ENCODE measurements around the gene ZNF575.

The ZNF575 gene

GRCh38 chr19:43575955-43576878, 43.2 kb downstream of the ZNF575 start:
- DNase-seq (ENCODE audit: low read depth, low spot score) = no peak
- ChIA-PET CTCF (interaction anchor here (1.0 to 2.7 kb wide), 4 partner anchors 18 to 21 kb away, joined by 3 to 21 read pairs (median 15); no protein-coding TSS in a partner anchor), POLR2A (no interaction called here)
- peak overlapping the region; percentile 92 for H3K4me3 ChIP-seq (ENCODE audit: low read depth, low read length)
- no peak for TF ChIP-seq CTCF (IDR thresholded peaks at IDR 0.05; ENCODE audit: insufficient read depth, low read length, missing control alignments)

DNA sequence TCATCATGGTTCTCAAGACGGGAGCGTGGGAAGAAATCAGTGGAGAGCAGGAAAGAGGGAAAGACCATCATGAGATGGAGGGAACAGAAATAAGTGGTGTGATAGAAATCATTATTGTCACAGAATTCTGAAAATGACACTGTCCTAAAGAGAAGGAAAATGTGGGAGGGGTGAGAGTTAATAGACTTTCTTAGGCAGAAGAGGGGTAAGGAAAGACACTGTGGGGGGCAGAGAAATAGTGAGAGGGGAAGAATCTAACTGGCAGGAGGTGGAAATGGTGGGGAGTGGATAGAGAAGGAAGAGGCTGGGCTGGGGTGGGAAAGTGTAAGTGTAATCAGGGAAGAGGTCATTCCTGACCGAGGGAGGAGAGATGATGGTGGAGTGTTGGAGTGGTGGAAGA, 45.8 kb downstream of the ZNF575 start:
- ChIA-PET CTCF (interaction anchor here (1.2 to 2.4 kb wide), 2 partner anchors 16 to 24 kb away, joined by 3 to 10 read pairs; no protein-coding TSS in a partner anchor), POLR2A (no interaction called here)
- no peak overlapping the region for H3K4me3 ChIP-seq (ENCODE audit: low read depth, low read length)
- TF ChIP-seq CTCF (IDR thresholded peaks at IDR 0.05; ENCODE audit: insufficient read depth, low read length, missing control alignments) = no peak
- DNase-seq (ENCODE audit: low read depth, low spot score) = no peak

DNA sequence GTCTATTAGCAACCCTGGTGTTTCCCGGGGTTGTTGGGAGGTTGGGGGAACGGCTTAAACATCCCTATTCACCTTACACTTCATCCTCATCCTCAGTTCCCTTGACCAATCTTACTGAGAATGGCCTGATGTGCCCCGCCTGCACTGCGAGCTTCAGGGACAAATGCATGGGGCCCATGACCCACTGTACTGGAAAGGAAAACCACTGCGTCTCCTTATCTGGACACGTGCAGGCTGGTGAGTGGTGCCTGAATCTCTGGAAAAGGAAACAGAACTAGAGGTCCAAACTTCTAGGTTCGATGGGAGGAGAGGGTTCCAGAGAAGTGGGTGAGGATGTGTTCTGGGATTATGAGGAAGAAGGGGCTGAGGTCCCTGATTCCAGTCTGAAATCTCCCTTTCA, 48.5 kb downstream of the ZNF575 start:
- TF ChIP-seq CTCF (IDR thresholded peaks at IDR 0.05; ENCODE audit: insufficient read depth, low read length, missing control alignments) = no peak
- no peak for DNase-seq (ENCODE audit: low read depth, low spot score)
- ChIA-PET POLR2A (no interaction called here), CTCF (interaction anchor here (0.7 to 8.7 kb wide), 2 partner anchors 13 to 26 kb away, joined by 3 to 68 read pairs; partner anchors contain the start of genes IRGQ and ZNF576)
- no peak overlapping the region for H3K4me3 ChIP-seq (ENCODE audit: low read depth, low read length)

DNA sequence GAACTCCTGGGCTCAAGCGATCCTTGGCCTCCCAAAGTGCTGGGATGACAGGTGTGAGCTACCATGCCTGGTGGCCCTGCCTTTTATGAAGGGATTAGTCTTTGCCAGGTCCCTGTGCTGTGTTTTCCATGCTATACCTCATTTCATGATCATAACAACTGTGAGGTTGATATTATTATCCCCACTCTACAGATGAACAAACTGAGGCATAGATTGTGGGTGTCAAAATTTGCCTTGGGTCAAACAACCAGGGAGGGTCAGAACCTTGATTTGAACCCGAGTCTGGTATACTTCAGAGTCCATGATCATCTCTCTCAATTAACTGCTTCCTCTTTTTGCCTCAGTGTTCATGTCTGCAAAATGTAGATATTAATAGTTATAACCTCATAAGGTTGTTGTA, 49.5 kb downstream of the ZNF575 start:
- no peak for TF ChIP-seq CTCF (IDR thresholded peaks at IDR 0.05; ENCODE audit: insufficient read depth, low read length, missing control alignments)
- ChIA-PET POLR2A (no interaction called here), CTCF (interaction anchor here (2.1 to 8.7 kb wide), 2 partner anchors 12 to 27 kb away, joined by 5 to 68 read pairs; partner anchors contain the start of genes IRGQ and ZNF576)
- H3K4me3 ChIP-seq (ENCODE audit: low read depth, low read length) = no peak overlapping the region
- DNase-seq (ENCODE audit: low read depth, low spot score) = no peak

DNA sequence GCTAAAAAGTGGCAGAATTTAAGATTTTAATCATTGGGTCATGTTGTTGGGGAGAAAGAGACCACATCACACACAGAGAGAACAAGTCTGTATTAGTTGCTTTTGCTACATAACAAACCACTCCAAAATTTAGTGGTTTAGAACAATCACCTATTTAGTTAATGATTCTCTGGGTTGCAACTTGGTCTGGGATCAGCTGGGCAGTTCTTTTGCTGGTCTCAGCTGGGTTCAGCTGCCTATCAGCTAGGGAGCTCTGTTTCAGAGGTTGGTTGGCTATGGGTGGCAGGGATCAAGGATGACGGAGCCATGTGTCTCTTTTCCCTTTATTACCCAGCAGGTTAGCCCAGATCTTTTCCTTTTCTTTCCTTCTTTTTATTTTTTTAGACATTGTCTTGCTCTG, 51.5 kb downstream of the ZNF575 start:
- ChIA-PET CTCF (interaction anchor here (1.3 to 8.7 kb wide), 2 partner anchors 10 to 31 kb away, joined by 3 to 68 read pairs; partner anchors contain the start of genes IRGQ and ZNF576), POLR2A (interaction anchor here (0.6 kb wide), 1 partner anchor 10 kb away, joined by 3 read pairs; no protein-coding TSS in a partner anchor)
- no peak for TF ChIP-seq CTCF (IDR thresholded peaks at IDR 0.05; ENCODE audit: insufficient read depth, low read length, missing control alignments)
- DNase-seq (ENCODE audit: low read depth, low spot score) = no peak
- H3K4me3 ChIP-seq (ENCODE audit: low read depth, low read length) = no peak overlapping the region
